GM12878 (cell line): ENCODE measurements around the gene NKAIN4.

Experiments used
- HDGF ChIP-seq: fragments of 450-650 bp; IDR thresholded peaks from 2 replicates; pipeline ENCODE4 v1.6.1; 2016; ENCODE audit warnings: antibody characterized with exemption
- USF1 ChIP-seq: IDR thresholded peaks from 2 replicates; pipeline ENCODE4 v1.6.1; 2011; ENCODE audit warnings: borderline replicate concordance, low read depth, mild to moderate bottlenecking, moderate library complexity, mixed read lengths, low read length; ENCODE audit not compliant: insufficient read depth; ENCODE audit errors: extremely low read length

DNA sequence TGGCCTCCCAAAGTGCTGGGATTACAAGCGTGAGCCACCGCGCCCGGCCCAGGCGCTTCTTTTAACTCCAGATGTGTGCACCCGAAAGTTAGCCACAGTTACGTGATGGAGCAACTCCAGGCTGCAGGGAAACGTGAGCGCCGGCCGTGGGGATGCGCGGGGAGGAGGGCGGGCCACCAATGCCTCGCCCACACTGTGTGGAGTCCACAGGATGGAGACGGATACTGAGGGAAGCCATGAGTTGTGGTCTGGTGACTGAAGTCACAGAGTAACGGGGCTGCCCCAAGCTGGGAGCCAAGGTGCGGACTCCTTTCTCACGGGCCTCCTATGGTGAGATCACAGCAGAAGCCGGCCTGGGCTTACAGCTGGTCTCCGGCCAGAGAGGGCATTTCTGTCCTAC, 61.5 kb downstream of the NKAIN4 start:
- TF ChIP-seq USF1, result no peak
- TF ChIP-seq HDGF, result no peak
